GM12865 (cell line): ENCODE measurements around the gene MDH2.
"Not testable (repeated sequence)": the region's sequence is repeated elsewhere in the genome, so short reads cannot be mapped to it uniquely, and the experiment has no call there.

Source experiments
- DNase-seq: peaks from one replicate; pipeline ENCODE4 v3.0.0; 2010; ENCODE audit warnings: low read depth
- H3K4me3 ChIP-seq: 2 replicates; pipeline ENCODE4 v1.5.1; 2011; ENCODE audit warnings: mild to moderate bottlenecking, low read depth, low read length, control low read depth
- CTCF ChIP-seq: IDR thresholded peaks from 2 replicates; pipeline ENCODE4 v1.5.1; 2011; ENCODE audit warnings: low read length, control low read depth, low read depth, inconsistent platforms; ENCODE audit not compliant: insufficient read depth; ENCODE audit errors: missing control alignments

MDH2 gene

GRCh38 chr7:76050545-76050944, 2.6 kb downstream of the MDH2 start:
- no peak for DNase-seq
- no peak for TF ChIP-seq CTCF
- H3K4me3 ChIP-seq: no peak overlapping the region

DNA sequence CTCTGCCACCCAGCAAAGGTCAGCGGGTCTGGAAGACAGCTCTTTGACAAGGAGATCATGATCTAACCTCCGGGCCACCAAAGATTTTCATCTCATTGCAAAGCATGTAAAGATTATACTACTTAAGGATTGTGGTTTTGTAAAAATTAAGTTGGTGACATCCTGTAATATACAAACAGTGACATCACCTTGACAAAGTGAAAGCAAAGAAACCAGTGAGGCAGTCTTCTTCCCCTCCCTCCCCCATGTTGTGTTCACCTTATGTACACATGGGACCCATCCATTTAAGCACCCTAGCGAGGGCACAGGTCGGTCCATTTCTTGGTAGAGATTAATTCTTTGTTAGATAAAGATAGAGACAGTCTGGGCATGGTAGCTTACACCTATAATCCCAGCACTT, 3.9 kb downstream of the MDH2 start:
- no peak for DNase-seq
- no peak overlapping the region for H3K4me3 ChIP-seq
- no peak for TF ChIP-seq CTCF

- H3K4me3 ChIP-seq, DNase-seq: not testable (repeated sequence)
These were observed 4.8 kb downstream of the MDH2 start for GRCh38 chr7:76052681-76053080.

DNA sequence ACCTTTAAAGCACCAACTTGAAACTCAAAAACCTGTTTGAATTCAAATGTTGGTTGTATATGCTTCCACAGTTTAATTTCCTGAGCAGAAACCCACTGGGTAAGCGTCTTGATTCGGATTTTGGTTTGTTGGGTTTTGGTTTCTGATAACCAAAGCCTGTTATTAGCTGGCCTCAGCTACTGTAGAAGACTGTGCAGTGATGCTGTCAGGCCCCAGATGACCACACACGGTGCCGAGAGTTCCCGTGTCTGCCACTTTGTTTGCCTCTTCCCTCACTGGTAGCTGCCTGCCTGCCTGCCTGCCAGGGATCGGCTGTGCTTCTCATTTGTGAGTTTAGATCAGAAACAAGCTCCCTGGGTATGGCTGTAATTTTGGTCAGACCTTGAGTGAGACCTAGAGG, 5.6 kb downstream of the MDH2 start:
- DNase-seq: peak; percentile 51
- H3K4me3 ChIP-seq: no peak overlapping the region
- TF ChIP-seq CTCF: no peak

- peak; percentile 56 for DNase-seq
- TF ChIP-seq CTCF: no peak
- no peak overlapping the region for H3K4me3 ChIP-seq
These were observed 6.5 kb downstream of the MDH2 start for GRCh38 chr7:76054123-76055120.

DNA sequence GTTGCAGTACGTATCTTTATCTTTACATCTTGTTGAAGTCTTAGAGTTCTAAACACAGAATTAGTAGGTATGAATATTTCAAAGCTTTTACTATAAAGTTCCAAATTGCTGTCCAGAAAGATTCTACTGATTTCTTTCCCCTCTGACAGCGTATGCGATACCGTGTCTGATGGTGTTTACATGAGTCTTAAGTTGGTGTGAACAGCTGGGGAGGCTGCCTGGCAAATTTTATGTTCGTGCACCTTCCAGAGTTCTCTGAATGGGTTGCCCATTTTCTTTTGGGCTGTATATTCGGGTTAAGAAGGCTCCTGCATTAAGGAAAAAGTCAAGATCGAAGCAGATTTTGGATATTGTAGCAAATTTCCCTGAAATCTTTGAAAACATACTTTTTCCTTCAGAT, 8.3 kb downstream of the MDH2 start:
- no peak for DNase-seq
- TF ChIP-seq CTCF: no peak
- no peak overlapping the region for H3K4me3 ChIP-seq

DNA sequence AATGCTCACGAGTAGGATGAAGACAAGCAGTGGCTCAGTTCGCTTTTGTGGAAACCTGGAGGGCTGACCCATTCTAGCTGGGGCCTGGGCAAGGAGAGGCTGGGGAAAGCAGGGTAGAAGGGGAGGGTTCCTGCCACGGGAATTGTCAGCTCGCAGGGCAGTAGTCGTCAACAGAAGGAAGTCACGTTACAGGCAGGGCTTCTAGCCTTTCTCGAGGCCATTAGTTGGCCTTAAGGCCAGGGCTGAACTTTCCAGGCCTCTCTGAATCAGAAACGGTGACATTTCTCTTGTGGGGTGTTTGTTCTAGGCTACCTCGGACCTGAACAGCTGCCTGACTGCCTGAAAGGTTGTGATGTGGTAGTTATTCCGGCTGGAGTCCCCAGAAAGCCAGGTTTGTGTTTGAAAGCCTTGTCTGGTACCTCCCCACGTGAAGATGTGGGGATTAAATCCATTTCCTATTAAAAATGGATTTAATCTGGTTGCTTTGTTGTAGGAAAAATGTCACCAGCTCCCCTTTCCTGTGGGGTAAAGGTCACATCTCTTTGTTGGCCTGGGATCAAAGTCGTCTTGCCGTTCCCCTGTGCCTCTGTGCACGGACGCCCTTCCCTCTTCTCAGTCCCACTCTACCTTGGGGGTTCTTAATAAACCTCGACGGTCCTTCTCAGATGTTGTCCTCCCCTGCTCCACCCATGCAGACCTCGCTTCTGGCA, 9.4 kb downstream of the MDH2 start:
- H3K4me3 ChIP-seq: no peak overlapping the region
- TF ChIP-seq CTCF: no peak
- no peak for DNase-seq
